B cell (primary cell): ENCODE data around the gene IL12RB1. TPM values are rescaled to one million over a fixed set of nuclear protein-coding genes. Genes with fewer than 3 reads are reported as not detected.
"Not testable (repeated sequence)": the region's sequence is repeated elsewhere in the genome, so short reads cannot be mapped to it uniquely, and the experiment has no call there.

Experiments used
- ATAC-seq: fragments of 200-7000 bp; cut with Tn5 transposase; one replicate; pipeline ENCODE4 v1.10.0; 2021; ENCODE audit warnings: low read depth, mild to moderate bottlenecking, moderate number of reproducible peaks, moderate library complexity
- CTCF ChIA-PET: fragments of 350-600 bp; sonication (Branson Sonifier 250); formaldehyde crosslinking; loops from one replicate; lab custom pipeline; 2021; ENCODE audit warnings: antibody characterized with exemption, inconsistent platforms; lab: Charles Lee
- POLR2A ChIA-PET: fragments of 350-600 bp; sonication (Branson Sonifier 250); formaldehyde crosslinking; loops from one replicate; lab custom pipeline; 2021; ENCODE audit warnings: antibody characterized with exemption; lab: Charles Lee
- DNase-seq: peaks from one replicate; pipeline ENCODE4 v3.0.0; 2013
- H2AFZ ChIP-seq: 2 replicates; pipeline ENCODE4 v1.6.1; 2012; ENCODE audit warnings: mild to moderate bottlenecking, low read depth, low read length; ENCODE audit not compliant: insufficient read depth, poor library complexity, severe bottlenecking
- H3K27ac ChIP-seq, 2 donors: 1 replicate in 1 of 2; 2 replicates in 1 of 2; pipeline ENCODE4 v1.5.1; 2012 to 2013; ENCODE audit warnings: low read length in 2 of 2, mild to moderate bottlenecking in 2 of 2, moderate library complexity in 1 of 2
- H3K27me3 ChIP-seq, 4 experiments: fragments of 200-600 bp in 1 of 4; sonication (generic) in 1 of 4; replicated peaks in 1 of 4; 1 replicate in 2 of 4; 2 replicates in 2 of 4; pipeline versions ENCODE4 v1.6.1 to v1.7.0; 2013 to 2016; ENCODE audit warnings: low read length in 3 of 4, mild to moderate bottlenecking in 2 of 4, mixed read lengths in 1 of 4, moderate library complexity in 1 of 4; ENCODE audit not compliant: insufficient read depth in 4 of 4, control insufficient read depth in 3 of 4; ENCODE audit errors: control extremely low read depth in 1 of 4
- H3K36me3 ChIP-seq, 2 experiments: replicated peaks in 1 of 2; 1 replicate in 1 of 2; 2 replicates in 1 of 2; pipeline versions ENCODE4 v1.6.1 to v1.7.1; 2013; ENCODE audit warnings: low read length in 1 of 2; ENCODE audit not compliant: insufficient read depth in 2 of 2, control insufficient read depth in 1 of 2; ENCODE audit errors: control extremely low read depth in 1 of 2, extremely low read depth in 1 of 2
- H3K4me1 ChIP-seq, 2 donors: fragments of 200-600 bp in 1 of 2; sonication (generic) in 1 of 2; 1 replicate in 1 of 2; 2 replicates in 1 of 2; pipeline versions ENCODE4 v1.5.1 to v1.6.1; 2013 to 2017; ENCODE audit warnings: low read length in 2 of 2; ENCODE audit not compliant: control insufficient read depth in 2 of 2, insufficient read depth in 2 of 2
- H3K4me2 ChIP-seq: replicated peaks from 2 replicates; pipeline ENCODE3; 2012; ENCODE audit warnings: mild to moderate bottlenecking, low read depth, low read length; ENCODE audit not compliant: poor library complexity, severe bottlenecking
- H3K4me3 ChIP-seq, 5 experiments: fragments of 200-600 bp in 1 of 5; sonication (generic) in 1 of 5; 1 replicate in 3 of 5; 2 replicates in 2 of 5; pipeline versions ENCODE4 v1.5.1 to v1.7.0; 2011 to 2016; ENCODE audit warnings: low read length in 4 of 5, mild to moderate bottlenecking in 4 of 5, low read depth in 2 of 5, control low read depth in 1 of 5, moderate library complexity in 1 of 5; ENCODE audit not compliant: insufficient read depth in 1 of 5; ENCODE audit errors: control extremely low read depth in 1 of 5, extremely low read depth in 1 of 5
- H3K79me2 ChIP-seq: fragments of 200-600 bp; sonication (generic); one replicate; pipeline ENCODE4 v1.6.0; 2016; ENCODE audit warnings: low read length; ENCODE audit not compliant: control insufficient read depth, insufficient read depth
- H3K9ac ChIP-seq: fragments of 200-600 bp; sonication (generic); 2 replicates; pipeline ENCODE4 v1.6.1; 2017; ENCODE audit warnings: mild to moderate bottlenecking, low read length, moderate library complexity
- H3K9me3 ChIP-seq, 3 donors: one replicate each; pipeline versions ENCODE4 v1.6.1 to v1.7.1; 2013; ENCODE audit warnings: low read length in 2 of 3; ENCODE audit not compliant: control insufficient read depth in 2 of 3, insufficient read depth in 1 of 3; ENCODE audit errors: control extremely low read depth in 1 of 3
- H4K20me1 ChIP-seq: 2 replicates; pipeline ENCODE4 v1.6.0; 2012; ENCODE audit warnings: mild to moderate bottlenecking, low read length; ENCODE audit not compliant: insufficient read depth, control insufficient read depth, poor library complexity, severe bottlenecking
- H3K27ac Mint-ChIP-seq: one replicate; pipeline ENCODE4 v1.8.0; 2021; ENCODE audit warnings: mixed read lengths
- H3K27me3 Mint-ChIP-seq: one replicate; pipeline ENCODE4 v1.8.0; 2021; ENCODE audit warnings: mixed read lengths
- H3K4me1 Mint-ChIP-seq: one replicate; pipeline ENCODE4 v1.8.0; 2021; ENCODE audit warnings: mixed read lengths
- H3K4me3 Mint-ChIP-seq: one replicate; pipeline ENCODE4 v1.8.0; 2021; ENCODE audit warnings: mixed read lengths
- H3K9me3 Mint-ChIP-seq: one replicate; pipeline ENCODE4 v1.8.0; 2022; ENCODE audit warnings: mixed read lengths; ENCODE audit not compliant: insufficient read depth
- EZH2 ChIP-seq: IDR thresholded peaks from 2 replicates; pipeline ENCODE4 v1.6.1; 2012; ENCODE audit warnings: borderline replicate concordance, low read depth, mild to moderate bottlenecking, moderate library complexity, low read length; ENCODE audit not compliant: insufficient read depth, poor library complexity, severe bottlenecking
- WGBS: methylation state at CpG from one replicate; pipeline ENCODE4 v1.1.5; 2013; ENCODE audit warnings: missing lambda C conversion rate; ENCODE audit not compliant: insufficient coverage; 5-methylcytosine and 5-hydroxymethylcytosine counted together
- intact Hi-C: fragments of 100-400 bp; cut with micrococcal nuclease; formaldehyde crosslinking; loops from one replicate; pipeline ENCODE4 v1.10.0; 2022
- polyA plus RNA-seq: library from polyadenylated mRNA; depleted of rRNA; stranded (reverse); fragments of >200 nt; gene quantifications from 2 replicates; pipeline ENCODE4 v1.2.3, GENCODE V29; 2012
- total RNA-seq, 2 donors: library from RNA; stranded (reverse); fragments of 120-200 nt in 1 of 2; gene quantifications; 1 replicate in 1 of 2; 2 replicates in 1 of 2; pipeline versions ENCODE4 v1.2.3 to v1.2.4, GENCODE V29; 2013 to 2022
- TF ChIP-seq, protein P1 (sequence below): fragments of 200-600 bp; IDR thresholded peaks from one replicate; pipeline ENCODE4 v1.8.0; 2022; ENCODE audit warnings: antibody characterized with exemption, mild to moderate bottlenecking

The IL12RB1 gene
- total and polyA plus RNA-seq, 2 donors (not counting 1 experiment from before 2014, with no cell fraction given): 18.8 to 24.5 TPM

DNA sequence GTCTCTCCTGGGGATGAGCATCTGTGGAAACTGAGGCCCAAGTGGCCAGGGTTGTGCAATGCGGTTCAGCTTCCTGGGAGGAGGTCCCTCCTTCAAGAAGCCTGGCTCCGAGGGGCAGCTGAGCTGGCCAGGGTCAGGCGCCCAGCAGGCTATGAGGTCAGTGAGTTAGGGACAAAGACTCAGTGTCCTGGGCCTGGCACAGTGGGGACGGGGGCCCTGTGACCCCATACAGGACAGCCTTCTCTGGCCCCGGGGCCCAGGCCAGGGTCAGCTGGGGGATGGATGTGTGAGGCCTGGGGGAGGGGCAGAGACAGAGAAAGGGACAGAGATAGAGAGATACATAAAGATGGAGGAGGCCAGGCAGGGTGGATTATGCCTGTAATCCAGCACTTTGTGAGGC, 3.0 kb upstream of the IL12RB1 start:
- Histone ChIP-seq H3K4me1 (peaks cover 53 to 69% of the 10 kb centered on the region in 2 donors), H3K79me2 (peaks cover 33% of the 10 kb centered on the region), H3K4me3 (no peak overlapping the region), H3K27me3 (no peaks in the 10 kb centered on the region), H3K4me2 (peak overlapping the region; percentile 69), H4K20me1 (no peaks in the 10 kb centered on the region), H2AFZ (peak overlapping the region; percentile 38), H3K9ac (no peak overlapping the region), H3K9me3 (peaks cover 0 to 5% (median 0%) of the 10 kb centered on the region in 3 donors), H3K27ac (peak overlapping the region; percentile 94 to 97), H3K36me3 (no peaks in the 10 kb centered on the region)
- no peak for DNase-seq
- 91% methylated on average over 5 of the region's 5 CpGs for WGBS
- Mint-ChIP-seq H3K9me3 (no peaks in the 10 kb centered on the region), H3K27me3 (no peaks in the 10 kb centered on the region), H3K4me3 (peak overlapping the region; percentile 80), H3K4me1 (peaks cover 54% of the 10 kb centered on the region), H3K27ac (peak overlapping the region; percentile 97)
- POLR2A ChIA-PET: interaction anchor here (0.5 to 3.1 kb wide), 3 partner anchors 9 to 149 kb away, joined by 4 to 23 read pairs (median 5); partner anchors contain the start of gene MAST3
- no peak for ATAC-seq
- CTCF ChIA-PET: interaction anchor here (0.6 to 7.1 kb wide), 6 partner anchors 9 to 190 kb away, joined by 3 to 58 read pairs (median 6); partner anchors contain the start of gene ARRDC2
- TF ChIP-seq, protein P1, sequence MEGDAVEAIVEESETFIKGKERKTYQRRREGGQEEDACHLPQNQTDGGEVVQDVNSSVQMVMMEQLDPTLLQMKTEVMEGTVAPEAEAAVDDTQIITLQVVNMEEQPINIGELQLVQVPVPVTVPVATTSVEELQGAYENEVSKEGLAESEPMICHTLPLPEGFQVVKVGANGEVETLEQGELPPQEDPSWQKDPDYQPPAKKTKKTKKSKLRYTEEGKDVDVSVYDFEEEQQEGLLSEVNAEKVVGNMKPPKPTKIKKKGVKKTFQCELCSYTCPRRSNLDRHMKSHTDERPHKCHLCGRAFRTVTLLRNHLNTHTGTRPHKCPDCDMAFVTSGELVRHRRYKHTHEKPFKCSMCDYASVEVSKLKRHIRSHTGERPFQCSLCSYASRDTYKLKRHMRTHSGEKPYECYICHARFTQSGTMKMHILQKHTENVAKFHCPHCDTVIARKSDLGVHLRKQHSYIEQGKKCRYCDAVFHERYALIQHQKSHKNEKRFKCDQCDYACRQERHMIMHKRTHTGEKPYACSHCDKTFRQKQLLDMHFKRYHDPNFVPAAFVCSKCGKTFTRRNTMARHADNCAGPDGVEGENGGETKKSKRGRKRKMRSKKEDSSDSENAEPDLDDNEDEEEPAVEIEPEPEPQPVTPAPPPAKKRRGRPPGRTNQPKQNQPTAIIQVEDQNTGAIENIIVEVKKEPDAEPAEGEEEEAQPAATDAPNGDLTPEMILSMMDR: no peak
- TF ChIP-seq EZH2: no peak
- intact Hi-C loops: loop anchor here (1.0 to 2.0 kb wide), 2 partner anchors 8 to 15 kb away; partner anchors contain the start of gene MAST3

DNA sequence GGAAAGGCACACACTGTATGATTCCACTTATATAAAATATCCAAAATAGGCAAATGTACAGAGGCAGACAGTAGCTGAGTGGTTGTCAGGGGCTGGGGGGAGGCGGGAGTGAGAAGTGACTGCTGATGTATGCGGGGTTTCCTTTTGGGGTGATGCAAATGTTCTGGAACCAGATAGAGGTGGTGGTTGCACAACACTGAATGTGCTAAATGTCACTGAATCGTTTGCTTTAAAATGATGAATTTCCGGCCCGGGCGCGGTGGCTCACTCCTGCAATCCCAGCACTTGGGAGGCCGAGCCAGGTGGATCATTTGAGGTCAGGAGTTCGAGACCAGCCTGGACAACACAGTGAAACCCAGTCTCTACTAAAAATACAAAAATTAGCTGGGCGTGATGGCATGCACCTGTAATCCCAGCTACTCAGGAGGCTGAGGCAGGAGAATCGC, 2.4 kb upstream of the IL12RB1 start:
- peak overlapping the region; percentile 69 for H3K4me2 ChIP-seq
- H3K9ac ChIP-seq, H3K27me3 Mint-ChIP-seq, H3K4me3 ChIP-seq, H4K20me1 ChIP-seq, H3K36me3 ChIP-seq, H3K9me3 ChIP-seq, H2AFZ ChIP-seq, H3K9me3 Mint-ChIP-seq, H3K27me3 ChIP-seq: not testable (repeated sequence)
- ATAC-seq (peak; percentile 68), DNase-seq (peak; percentile 81)
- Mint-ChIP-seq H3K4me3 (peak overlapping the region; percentile 80), H3K27ac (peak overlapping the region; percentile 97), H3K4me1 (peaks cover 60% of the 10 kb centered on the region)
- peaks cover 53 to 69% of the 10 kb centered on the region in 2 donors for H3K4me1 ChIP-seq
- 4% methylated on average over 4 of the region's 11 CpGs for WGBS
- CTCF ChIA-PET: interaction anchor here (1.1 to 7.1 kb wide), 3 partner anchors 10 to 21 kb away, joined by 3 to 58 read pairs (median 7); no protein-coding TSS in a partner anchor
- peak overlapping the region; percentile 94 to 97 for H3K27ac ChIP-seq
- intact Hi-C loops: loop anchor here (1.0 kb wide), 1 partner anchor 8 kb away; the partner anchor contains the start of gene MAST3
- peaks cover 37% of the 10 kb centered on the region for H3K79me2 ChIP-seq
- POLR2A ChIA-PET: interaction anchor here (0.6 to 3.1 kb wide), 13 partner anchors 9 to 237 kb away, joined by 3 to 23 read pairs (median 4); partner anchors contain the start of gene MAST3
